ENCODE measurements around the gene CNKSR3. TPM values are rescaled to one million over a fixed set of nuclear protein-coding genes. Genes with fewer than 3 reads are reported as not detected.

The CNKSR3 gene
- total RNA-seq, 6 experiments from 2014 or later, result 15.3 to 21.7 (median 18.7) TPM

- H3K27me3 Mint-ChIP-seq (ENCODE audit: insufficient read depth), result no peaks in the 10 kb centered on the region
- H3K4me3 Mint-ChIP-seq, result no peak overlapping the region
- H3K27ac Mint-ChIP-seq, result no peak overlapping the region
- DNase-seq, result no peak
- no peak for TF ChIP-seq CTCF (IDR thresholded peaks at IDR 0.05)
- H3K4me1 Mint-ChIP-seq (ENCODE audit: low read depth), result peaks cover 32% of the 10 kb centered on the region
- no peaks in the 10 kb centered on the region for H3K9me3 Mint-ChIP-seq
- peaks cover 26% of the 10 kb centered on the region for H3K36me3 Mint-ChIP-seq (ENCODE audit: low read depth)
Measured at GRCh38 chr6:154506582-154506981, 3.9 kb downstream of the CNKSR3 start.

- Mint-ChIP-seq H3K9me3 (no peaks in the 10 kb centered on the region), H3K27me3 (ENCODE audit: insufficient read depth) (no peaks in the 10 kb centered on the region), H3K4me1 (ENCODE audit: low read depth) (peaks cover 32% of the 10 kb centered on the region), H3K27ac (no peak overlapping the region), H3K36me3 (ENCODE audit: low read depth) (peaks cover 26% of the 10 kb centered on the region), H3K4me3 (no peak overlapping the region)
- no peak for TF ChIP-seq CTCF (IDR thresholded peaks at IDR 0.05)
- DNase-seq, result no peak
Measured at GRCh38 chr6:154506108-154506507, 4.4 kb downstream of the CNKSR3 start.

DNA sequence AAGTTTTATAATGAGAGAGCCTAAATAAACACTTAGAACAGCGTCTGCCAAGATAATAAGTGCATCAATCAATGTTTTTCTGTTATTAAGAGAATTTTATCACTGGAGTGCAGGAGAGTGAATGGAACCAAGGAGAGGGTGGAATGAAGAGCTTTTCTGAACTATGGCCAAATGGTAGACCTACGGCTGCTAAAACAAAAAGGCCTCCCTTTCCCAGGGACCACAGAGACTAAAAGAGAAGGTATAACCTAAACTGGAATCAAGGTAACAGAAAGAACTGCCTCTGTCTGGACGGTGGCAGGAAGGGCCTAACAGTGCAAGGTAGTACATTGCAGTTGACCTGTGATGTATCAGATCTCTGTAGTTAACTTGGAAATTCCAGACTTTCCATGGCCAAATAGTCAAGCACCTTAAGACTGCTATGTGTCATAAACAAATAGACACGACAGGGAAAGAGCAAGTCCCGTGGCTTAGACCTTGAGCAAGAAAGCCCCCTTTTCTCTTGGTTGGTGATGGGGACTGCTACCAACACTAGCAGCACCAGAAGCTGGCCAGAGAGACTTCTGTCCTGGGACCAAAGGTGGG is 5.5 kb downstream of the CNKSR3 start:
- Mint-ChIP-seq H3K9me3 (no peaks in the 10 kb centered on the region), H3K27ac (no peak overlapping the region), H3K4me1 (ENCODE audit: low read depth) (peaks cover 36% of the 10 kb centered on the region), H3K36me3 (ENCODE audit: low read depth) (peaks cover 26% of the 10 kb centered on the region), H3K4me3 (no peak overlapping the region), H3K27me3 (ENCODE audit: insufficient read depth) (no peaks in the 10 kb centered on the region)
- TF ChIP-seq CTCF (IDR thresholded peaks at IDR 0.05), result no peak
- DNase-seq, result no peak

GRCh38 chr6:154504102-154504501 is 6.4 kb downstream of the CNKSR3 start:
- peaks cover 26% of the 10 kb centered on the region for H3K36me3 Mint-ChIP-seq (ENCODE audit: low read depth)
- no peak overlapping the region for H3K27ac Mint-ChIP-seq
- H3K4me3 Mint-ChIP-seq, result no peak overlapping the region
- H3K4me1 Mint-ChIP-seq (ENCODE audit: low read depth), result peaks cover 36% of the 10 kb centered on the region
- H3K9me3 Mint-ChIP-seq, result no peaks in the 10 kb centered on the region
- no peaks in the 10 kb centered on the region for H3K27me3 Mint-ChIP-seq (ENCODE audit: insufficient read depth)
- no peak for TF ChIP-seq CTCF (IDR thresholded peaks at IDR 0.05)
- DNase-seq, result no peak

DNA sequence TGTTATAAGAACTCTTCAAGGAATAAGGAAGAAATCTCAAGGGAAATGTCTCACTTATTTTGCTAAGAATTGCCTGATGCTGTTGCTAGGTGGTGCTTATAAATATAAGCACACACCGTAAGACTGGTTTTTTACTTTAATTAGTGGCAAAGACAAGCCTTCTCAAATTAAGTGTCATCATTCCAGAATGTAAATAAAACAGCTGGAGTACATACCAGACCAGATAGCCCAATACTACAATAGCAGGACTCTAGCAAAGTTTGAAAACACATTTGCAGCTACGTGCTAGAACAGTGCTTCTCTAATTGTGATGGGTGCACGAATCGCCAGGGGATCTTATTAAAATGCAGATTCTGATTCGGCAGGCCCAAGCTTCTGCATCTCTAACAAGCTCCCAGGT is 6.8 kb downstream of the CNKSR3 start:
- H3K9me3 Mint-ChIP-seq, result no peaks in the 10 kb centered on the region
- peaks cover 26% of the 10 kb centered on the region for H3K36me3 Mint-ChIP-seq (ENCODE audit: low read depth)
- H3K27ac Mint-ChIP-seq, result no peak overlapping the region
- DNase-seq, result no peak
- no peak overlapping the region for H3K4me3 Mint-ChIP-seq
- H3K27me3 Mint-ChIP-seq (ENCODE audit: insufficient read depth), result no peaks in the 10 kb centered on the region
- TF ChIP-seq CTCF (IDR thresholded peaks at IDR 0.05), result no peak
- H3K4me1 Mint-ChIP-seq (ENCODE audit: low read depth), result peaks cover 31% of the 10 kb centered on the region

DNA sequence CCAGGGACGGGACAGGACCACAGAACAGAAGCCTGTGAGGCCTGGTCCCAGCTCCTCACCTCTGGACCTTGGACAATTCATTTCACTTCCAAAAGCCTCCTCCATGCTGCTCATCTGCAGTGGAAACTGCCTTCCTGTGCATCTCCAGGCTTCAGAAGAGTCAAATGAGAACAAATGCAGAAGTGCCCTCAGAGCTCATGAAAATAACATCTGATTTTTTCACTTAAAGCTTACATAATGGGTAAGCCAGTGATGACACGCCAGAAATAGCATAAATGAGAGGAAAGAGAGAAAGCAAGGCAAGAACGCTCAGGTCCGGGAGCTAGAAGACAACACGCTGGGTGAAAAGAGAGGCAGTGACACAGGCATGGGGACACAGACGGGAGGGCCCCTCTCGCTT is 7.9 kb downstream of the CNKSR3 start:
- H3K4me1 Mint-ChIP-seq (ENCODE audit: low read depth), result peaks cover 20% of the 10 kb centered on the region
- TF ChIP-seq CTCF (IDR thresholded peaks at IDR 0.05), result no peak
- no peaks in the 10 kb centered on the region for H3K9me3 Mint-ChIP-seq
- H3K36me3 Mint-ChIP-seq (ENCODE audit: low read depth), result peaks cover 21% of the 10 kb centered on the region
- H3K4me3 Mint-ChIP-seq, result no peak overlapping the region
- no peak for DNase-seq
- H3K27ac Mint-ChIP-seq, result no peak overlapping the region
- no peaks in the 10 kb centered on the region for H3K27me3 Mint-ChIP-seq (ENCODE audit: insufficient read depth)
